Activated gamma-delta T cell treated with Interleukin-2 at 50 U/mL for 16 hours (primary cell): Measurements from ENCODE around the gene ADGRG4.
"Not testable (repeated sequence)": the region's sequence is repeated elsewhere in the genome, so short reads cannot be mapped to it uniquely, and the experiment has no call there.

Experiments used
- DNase-seq: peaks from one replicate; pipeline ENCODE4 v3.0.0-alpha.2; 2020

Gene ADGRG4, protein sequence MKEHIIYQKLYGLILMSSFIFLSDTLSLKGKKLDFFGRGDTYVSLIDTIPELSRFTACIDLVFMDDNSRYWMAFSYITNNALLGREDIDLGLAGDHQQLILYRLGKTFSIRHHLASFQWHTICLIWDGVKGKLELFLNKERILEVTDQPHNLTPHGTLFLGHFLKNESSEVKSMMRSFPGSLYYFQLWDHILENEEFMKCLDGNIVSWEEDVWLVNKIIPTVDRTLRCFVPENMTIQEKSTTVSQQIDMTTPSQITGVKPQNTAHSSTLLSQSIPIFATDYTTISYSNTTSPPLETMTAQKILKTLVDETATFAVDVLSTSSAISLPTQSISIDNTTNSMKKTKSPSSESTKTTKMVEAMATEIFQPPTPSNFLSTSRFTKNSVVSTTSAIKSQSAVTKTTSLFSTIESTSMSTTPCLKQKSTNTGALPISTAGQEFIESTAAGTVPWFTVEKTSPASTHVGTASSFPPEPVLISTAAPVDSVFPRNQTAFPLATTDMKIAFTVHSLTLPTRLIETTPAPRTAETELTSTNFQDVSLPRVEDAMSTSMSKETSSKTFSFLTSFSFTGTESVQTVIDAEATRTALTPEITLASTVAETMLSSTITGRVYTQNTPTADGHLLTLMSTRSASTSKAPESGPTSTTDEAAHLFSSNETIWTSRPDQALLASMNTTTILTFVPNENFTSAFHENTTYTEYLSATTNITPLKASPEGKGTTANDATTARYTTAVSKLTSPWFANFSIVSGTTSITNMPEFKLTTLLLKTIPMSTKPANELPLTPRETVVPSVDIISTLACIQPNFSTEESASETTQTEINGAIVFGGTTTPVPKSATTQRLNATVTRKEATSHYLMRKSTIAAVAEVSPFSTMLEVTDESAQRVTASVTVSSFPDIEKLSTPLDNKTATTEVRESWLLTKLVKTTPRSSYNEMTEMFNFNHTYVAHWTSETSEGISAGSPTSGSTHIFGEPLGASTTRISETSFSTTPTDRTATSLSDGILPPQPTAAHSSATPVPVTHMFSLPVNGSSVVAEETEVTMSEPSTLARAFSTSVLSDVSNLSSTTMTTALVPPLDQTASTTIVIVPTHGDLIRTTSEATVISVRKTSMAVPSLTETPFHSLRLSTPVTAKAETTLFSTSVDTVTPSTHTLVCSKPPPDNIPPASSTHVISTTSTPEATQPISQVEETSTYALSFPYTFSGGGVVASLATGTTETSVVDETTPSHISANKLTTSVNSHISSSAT (N-terminal part only)

GRCh38 chrX:136300721-136301120 lies at the start of gene ADGRG4:
ADGRG4 (plus strand) TSS chrX:136300963; CDS start chrX:136308778, 7,815 bp downstream.
- not testable (repeated sequence) for DNase-seq

- peak; percentile 57 for DNase-seq
Observed at GRCh38 chrX:136251041-136251991, 49.4 kb upstream of the ADGRG4 start, which contains the start of gene MAP7D3. MAP7D3 (minus strand) TSS chrX:136251400; CDS start chrX:136251358, 42 bp downstream.

DNA sequence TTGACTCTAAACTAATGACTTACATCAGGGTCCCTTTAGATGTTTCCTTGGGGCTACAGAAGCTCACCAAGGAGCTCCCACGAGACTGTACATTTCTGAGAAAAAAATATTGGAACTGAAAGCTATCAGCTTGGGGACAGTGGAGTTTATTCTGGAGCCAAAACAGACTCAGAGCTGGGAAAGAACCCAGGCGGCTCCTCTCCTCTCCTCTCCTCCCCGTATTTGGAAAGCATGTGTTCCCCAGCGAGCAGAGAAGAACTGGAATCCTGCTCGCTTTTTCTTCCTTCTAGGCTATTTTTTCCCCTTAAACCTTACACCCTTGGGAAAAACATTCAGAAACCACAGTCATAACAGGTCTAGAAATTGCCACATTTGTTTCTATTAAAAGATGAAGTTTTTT lies 45.2 kb upstream of the ADGRG4 start:
- DNase-seq: no peak

DNA sequence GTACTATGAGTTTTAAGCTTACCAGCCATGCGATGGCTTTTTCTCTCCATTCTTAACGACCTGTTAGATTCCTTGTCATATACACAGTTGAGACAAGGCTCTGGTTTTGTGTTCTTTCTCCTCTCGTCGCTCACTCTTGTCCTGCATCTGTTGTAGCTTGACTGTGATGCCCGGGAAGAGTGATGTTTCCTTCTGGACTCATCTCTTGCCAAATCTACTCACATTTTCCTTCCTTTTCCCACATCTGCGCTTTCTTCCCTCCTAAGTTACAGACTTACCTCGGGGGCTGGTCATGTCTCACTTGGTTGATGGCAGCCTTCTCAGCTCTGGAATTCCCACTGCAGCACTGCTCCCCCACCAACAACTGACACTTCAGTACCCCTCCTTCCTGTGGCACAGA lies 44.7 kb upstream of the ADGRG4 start:
- no peak for DNase-seq

DNA sequence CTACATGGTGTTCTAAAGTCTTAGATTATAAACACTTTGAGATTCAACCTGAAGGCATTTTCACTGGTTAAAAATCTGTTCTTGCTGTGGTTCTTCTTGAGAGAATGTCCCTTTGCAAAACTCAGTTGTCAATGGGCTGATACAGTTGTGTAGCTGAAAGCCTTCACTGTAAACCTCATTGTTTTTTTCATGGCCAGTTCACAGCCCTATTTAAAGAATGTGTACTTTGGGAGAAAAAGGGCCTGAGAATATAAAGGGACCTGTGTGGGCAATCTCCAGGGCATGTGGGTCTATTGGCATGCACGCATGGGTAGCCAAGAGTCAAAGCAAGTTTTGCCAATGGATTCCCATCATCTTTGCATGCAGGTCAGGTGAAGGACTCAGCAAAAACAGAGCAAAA lies 41.8 kb upstream of the ADGRG4 start:
- DNase-seq: no peak

DNA sequence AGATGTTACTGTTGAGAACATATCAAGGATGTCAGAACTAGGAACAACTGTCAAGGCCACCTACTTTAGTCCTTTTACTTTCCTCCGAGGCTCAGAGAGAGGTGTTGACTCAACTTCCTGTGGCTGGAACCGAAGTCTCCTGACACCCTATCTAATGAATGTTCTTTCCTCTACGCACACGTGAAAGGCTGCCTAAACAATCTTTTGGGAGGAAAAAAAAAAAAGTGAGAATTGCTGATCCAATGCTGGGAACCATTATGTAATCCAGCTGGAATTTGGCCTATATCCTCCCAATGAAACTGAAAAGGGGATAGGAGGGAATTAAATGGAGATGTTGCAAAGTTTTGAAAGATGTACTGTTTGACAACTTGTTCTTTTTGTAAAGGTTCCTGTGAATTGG lies 41.2 kb upstream of the ADGRG4 start:
- DNase-seq: no peak

- DNase-seq: no peak
Observed at GRCh38 chrX:136260776-136261175, 40.0 kb upstream of the ADGRG4 start.

GRCh38 chrX:136261321-136261720 lies 39.4 kb upstream of the ADGRG4 start:
- DNase-seq: no peak

DNA sequence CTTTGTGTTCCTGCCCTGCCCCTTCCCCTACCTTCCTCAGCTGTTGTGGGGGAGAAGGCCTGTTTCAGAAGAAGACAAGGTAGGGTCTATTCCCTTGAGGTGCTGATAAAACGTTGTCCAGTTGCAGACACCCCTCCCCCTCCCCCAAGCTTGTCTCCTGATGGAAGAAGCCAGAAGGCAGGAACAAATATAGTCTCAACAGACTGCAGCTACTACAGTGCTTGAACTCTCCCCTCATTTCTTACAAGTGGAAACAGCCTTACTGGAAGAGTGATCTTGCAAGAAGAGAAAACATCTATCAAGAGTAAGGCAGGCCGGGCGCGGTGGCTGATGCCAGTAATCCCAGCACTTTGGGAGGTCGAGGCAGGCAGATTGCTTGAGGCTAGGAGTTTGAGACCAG lies 38.5 kb upstream of the ADGRG4 start:
- no peak for DNase-seq

GRCh38 chrX:136262812-136263315 lies 37.9 kb upstream of the ADGRG4 start:
- DNase-seq: no peak

DNA sequence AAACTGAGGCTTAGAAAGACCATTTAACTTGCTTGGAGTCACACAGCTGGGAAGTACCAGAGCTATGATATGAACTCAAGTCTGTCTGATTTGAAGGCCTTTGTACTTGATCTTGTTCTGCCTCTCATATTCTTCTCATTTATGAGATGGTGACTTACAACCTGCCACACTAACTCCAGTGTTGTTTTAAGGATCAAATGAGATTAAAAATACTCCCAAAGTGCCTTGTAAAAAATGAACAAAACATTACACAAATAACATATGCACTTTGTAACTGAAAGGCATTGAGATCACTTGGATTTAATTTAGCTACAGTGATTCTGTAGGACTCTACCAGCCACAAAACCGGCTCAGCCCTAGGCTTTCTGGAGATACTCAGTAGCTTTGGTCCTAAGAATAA lies 33.9 kb upstream of the ADGRG4 start:
- DNase-seq: no peak

GRCh38 chrX:136268051-136269048 lies 32.4 kb upstream of the ADGRG4 start:
- peak; percentile 51 for DNase-seq

DNA sequence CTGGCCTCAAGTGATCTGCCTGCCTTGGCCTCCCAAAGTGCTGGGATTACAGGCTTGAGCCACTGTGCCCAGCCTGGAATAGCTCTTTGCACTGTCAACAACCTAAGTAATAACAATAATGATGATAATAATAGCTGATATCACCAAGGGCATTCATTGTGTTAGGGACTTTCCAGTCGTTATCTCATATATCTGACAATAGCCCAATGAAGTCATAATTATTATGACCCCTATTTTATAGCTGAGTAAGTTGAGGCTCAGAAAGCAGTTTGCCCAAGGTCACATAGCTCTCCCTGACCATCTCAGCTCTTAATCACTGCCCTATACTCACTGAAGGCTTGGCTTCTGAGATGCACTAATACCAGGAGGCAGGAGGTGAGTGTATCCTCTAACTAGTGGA lies 30.8 kb upstream of the ADGRG4 start:
- no peak for DNase-seq

DNA sequence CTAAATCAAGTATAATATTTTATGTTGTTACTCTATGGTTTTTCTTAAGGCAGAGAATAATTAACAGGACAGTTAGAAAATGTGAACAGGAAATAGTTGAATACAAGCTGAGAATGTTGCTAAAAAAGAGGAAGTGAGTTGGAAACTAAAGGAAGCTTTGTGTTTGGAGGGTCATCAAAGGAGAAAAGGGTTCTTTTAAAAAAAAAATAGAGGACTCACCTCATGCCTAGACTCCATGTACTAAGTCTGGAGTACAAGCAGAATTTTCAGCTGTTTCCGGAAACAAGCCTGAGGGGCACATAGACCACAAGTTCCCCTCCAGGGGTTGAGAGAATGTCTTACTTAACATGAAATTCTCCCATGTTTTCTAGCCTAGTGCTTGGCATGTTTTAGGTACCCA lies 29.5 kb upstream of the ADGRG4 start:
- DNase-seq: no peak

DNA sequence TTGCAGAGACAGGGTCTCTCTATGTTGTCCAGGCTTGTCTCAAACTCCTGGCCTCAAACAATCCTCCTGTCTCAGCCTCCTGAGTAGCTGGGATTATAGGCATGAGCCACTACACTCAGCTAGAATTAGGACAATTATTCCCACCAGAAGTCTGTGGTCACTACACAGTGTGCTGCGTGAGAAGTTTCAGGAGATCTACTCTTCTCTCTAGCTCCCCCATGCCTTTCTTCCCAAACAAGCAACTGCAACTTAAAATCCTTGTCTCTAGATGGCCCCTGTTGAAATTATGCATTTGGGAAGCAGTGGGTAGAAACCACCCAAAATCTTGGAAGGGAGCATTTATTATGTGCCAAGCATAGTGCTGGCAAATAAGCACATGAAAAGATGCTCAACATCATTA lies 28.4 kb upstream of the ADGRG4 start:
- no peak for DNase-seq

- no peak for DNase-seq
Observed at GRCh38 chrX:136273986-136274385, 26.8 kb upstream of the ADGRG4 start.

DNA sequence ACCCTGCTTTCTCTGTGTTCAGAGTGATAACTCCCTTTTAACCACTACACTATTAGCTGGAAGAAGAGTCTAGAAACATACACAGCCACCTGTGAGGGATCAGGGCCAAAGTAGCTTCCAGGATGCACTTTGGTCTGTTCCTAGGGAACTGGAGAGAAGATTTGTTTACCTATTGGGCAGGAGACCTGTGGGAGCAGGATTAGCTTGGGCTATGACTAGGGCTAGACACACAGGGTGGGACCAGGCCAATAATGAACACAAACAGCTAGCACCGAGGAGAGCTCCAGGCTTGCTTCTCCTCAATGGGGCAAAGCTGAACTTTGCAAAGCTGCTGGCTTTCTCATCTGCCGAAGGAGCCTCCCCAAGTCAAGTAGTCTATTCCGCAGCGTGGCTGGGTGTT lies 25.2 kb upstream of the ADGRG4 start:
- DNase-seq: no peak

GRCh38 chrX:136286375-136286774 lies 14.4 kb upstream of the ADGRG4 start:
- DNase-seq: not testable (repeated sequence)

- no peak for DNase-seq
Observed at GRCh38 chrX:136291824-136292223, 8.9 kb upstream of the ADGRG4 start.

GRCh38 chrX:136292656-136293055 lies 8.1 kb upstream of the ADGRG4 start:
- DNase-seq: no peak
